OCI-LY3 (cell line): Measurements from ENCODE around the gene RFC2.

ENCODE experiments used
- EZH2phosphoT487 ChIP-seq: fragments of 200-600 bp; shearing (Covaris generic); IDR thresholded peaks from 2 replicates; pipeline ENCODE4 v1.6.1; 2018; ENCODE audit warnings: antibody characterized with exemption, mixed run types, low read depth
- TF ChIP-seq, protein P1 (sequence below): fragments of 200-600, 300-600 bp; sonication (generic); IDR thresholded peaks from 2 replicates; pipeline ENCODE4 v1.5.1; 2014; ENCODE audit warnings: antibody characterized with exemption, low read length, low read depth

DNA sequence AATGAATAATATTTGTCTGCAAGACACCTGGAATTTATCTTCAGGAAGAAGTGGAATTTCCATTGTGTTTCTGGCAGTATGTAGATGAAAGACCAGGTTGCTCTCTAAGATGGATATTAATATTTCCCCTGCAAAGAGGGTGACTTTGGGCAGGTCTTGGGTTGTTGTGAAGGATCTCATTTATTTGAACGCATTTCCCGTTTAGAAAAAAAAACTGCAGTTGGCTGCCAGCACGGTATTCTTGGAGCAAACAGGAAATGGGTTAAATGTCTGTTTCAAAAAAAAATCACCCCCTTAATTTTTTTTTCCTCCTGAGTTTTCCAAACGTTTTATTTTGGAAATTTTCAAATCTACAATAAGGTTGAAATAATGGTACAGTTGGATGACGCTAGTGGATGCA, 68.6 kb downstream of the RFC2 start:
- no peak for TF ChIP-seq EZH2phosphoT487
- TF ChIP-seq, protein P1, sequence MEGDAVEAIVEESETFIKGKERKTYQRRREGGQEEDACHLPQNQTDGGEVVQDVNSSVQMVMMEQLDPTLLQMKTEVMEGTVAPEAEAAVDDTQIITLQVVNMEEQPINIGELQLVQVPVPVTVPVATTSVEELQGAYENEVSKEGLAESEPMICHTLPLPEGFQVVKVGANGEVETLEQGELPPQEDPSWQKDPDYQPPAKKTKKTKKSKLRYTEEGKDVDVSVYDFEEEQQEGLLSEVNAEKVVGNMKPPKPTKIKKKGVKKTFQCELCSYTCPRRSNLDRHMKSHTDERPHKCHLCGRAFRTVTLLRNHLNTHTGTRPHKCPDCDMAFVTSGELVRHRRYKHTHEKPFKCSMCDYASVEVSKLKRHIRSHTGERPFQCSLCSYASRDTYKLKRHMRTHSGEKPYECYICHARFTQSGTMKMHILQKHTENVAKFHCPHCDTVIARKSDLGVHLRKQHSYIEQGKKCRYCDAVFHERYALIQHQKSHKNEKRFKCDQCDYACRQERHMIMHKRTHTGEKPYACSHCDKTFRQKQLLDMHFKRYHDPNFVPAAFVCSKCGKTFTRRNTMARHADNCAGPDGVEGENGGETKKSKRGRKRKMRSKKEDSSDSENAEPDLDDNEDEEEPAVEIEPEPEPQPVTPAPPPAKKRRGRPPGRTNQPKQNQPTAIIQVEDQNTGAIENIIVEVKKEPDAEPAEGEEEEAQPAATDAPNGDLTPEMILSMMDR = no peak
